H9 (cell line): ENCODE results near the gene TMEM185B. TPM values are rescaled to one million over a fixed set of nuclear protein-coding genes. Genes with fewer than 3 reads are reported as not detected.

ENCODE experiments used
- DNase-seq: peaks from one replicate; pipeline ENCODE4 v3.0.0-alpha.2; 2017
- H2AFZ ChIP-seq: one replicate; pipeline ENCODE4 v1.6.1; 2013; ENCODE audit warnings: mild to moderate bottlenecking, low read length, control low read depth, moderate library complexity
- H2AK5ac ChIP-seq: 2 replicates; pipeline ENCODE4 v1.6.1; 2013; ENCODE audit warnings: low read length, control low read depth, mixed read lengths; ENCODE audit not compliant: insufficient read length
- H2BK120ac ChIP-seq: one replicate; pipeline ENCODE4 v1.6.1; 2013; ENCODE audit warnings: low read depth, mild to moderate bottlenecking, low read length, control low read depth, inconsistent platforms; ENCODE audit not compliant: poor library complexity, severe bottlenecking
- H2BK12ac ChIP-seq: 2 replicates; pipeline ENCODE4 v1.6.1; 2013; ENCODE audit warnings: low read length, control low read depth, mixed read lengths, low read depth; ENCODE audit not compliant: insufficient read length
- H2BK15ac ChIP-seq: 2 replicates; pipeline ENCODE4 v1.6.1; 2013; ENCODE audit warnings: low read depth, low read length, control low read depth
- H2BK20ac ChIP-seq: one replicate; pipeline ENCODE4 v1.6.1; 2013; ENCODE audit warnings: low read depth, mild to moderate bottlenecking, low read length, control low read depth, inconsistent platforms; ENCODE audit not compliant: poor library complexity, severe bottlenecking
- H2BK5ac ChIP-seq: 2 replicates; pipeline ENCODE4 v1.6.1; 2013; ENCODE audit warnings: low read length, control low read depth, mixed read lengths; ENCODE audit not compliant: insufficient read length
- H3K14ac ChIP-seq: 2 replicates; pipeline ENCODE4 v1.6.1; 2013; ENCODE audit warnings: low read length, control low read depth; ENCODE audit not compliant: insufficient read depth
- H3K18ac ChIP-seq: 2 replicates; pipeline ENCODE4 v1.6.1; 2013; ENCODE audit warnings: low read depth, mild to moderate bottlenecking, mixed read lengths, low read length, control low read depth; ENCODE audit not compliant: insufficient read length
- H3K23ac ChIP-seq: 2 replicates; pipeline ENCODE4 v1.6.1; 2013; ENCODE audit warnings: low read length, control low read depth, mixed read lengths, low read depth; ENCODE audit not compliant: insufficient read length
- H3K23me2 ChIP-seq: 2 replicates; pipeline ENCODE4 v1.6.1; 2013; ENCODE audit warnings: low read depth, mild to moderate bottlenecking, mixed read lengths, low read length, control low read depth; ENCODE audit not compliant: insufficient read length, poor library complexity, severe bottlenecking
- H3K27ac ChIP-seq: 2 replicates; pipeline ENCODE4 v1.5.1; 2013; ENCODE audit warnings: low read length, control low read depth, mixed read lengths, low read depth; ENCODE audit not compliant: insufficient read length
- H3K27me3 ChIP-seq: 2 replicates; pipeline ENCODE4 v1.6.1; 2013; ENCODE audit warnings: low read length, control low read depth, inconsistent platforms; ENCODE audit not compliant: insufficient read depth
- H3K4ac ChIP-seq: 2 replicates; pipeline ENCODE4 v1.6.1; 2013; ENCODE audit warnings: low read depth, mild to moderate bottlenecking, control low read depth, inconsistent platforms, low read length, moderate library complexity
- H3K4me1 ChIP-seq: 2 replicates; pipeline ENCODE4 v1.6.1; 2013; ENCODE audit warnings: low read length, control low read depth, inconsistent platforms; ENCODE audit not compliant: insufficient read depth
- H3K4me2 ChIP-seq: 2 replicates; pipeline ENCODE4 v1.6.1; 2013; ENCODE audit warnings: low read length, control low read depth, mixed read lengths; ENCODE audit not compliant: insufficient read length, insufficient read depth
- H3K56ac ChIP-seq: 2 replicates; pipeline ENCODE4 v1.6.1; 2013; ENCODE audit warnings: low read depth, mild to moderate bottlenecking, mixed read lengths, low read length, control low read depth; ENCODE audit not compliant: insufficient read length
- H3K79me1 ChIP-seq: 2 replicates; pipeline ENCODE4 v1.6.1; 2013; ENCODE audit warnings: low read depth, mild to moderate bottlenecking, moderate library complexity, low read length, control low read depth, inconsistent platforms; ENCODE audit not compliant: insufficient read depth, poor library complexity, severe bottlenecking
- H3K79me2 ChIP-seq: 2 replicates; pipeline ENCODE4 v1.6.1; 2013; ENCODE audit warnings: low read length, control low read depth, inconsistent platforms; ENCODE audit not compliant: insufficient read depth
- H3K9ac ChIP-seq: 2 replicates; pipeline ENCODE4 v1.6.1; 2013; ENCODE audit warnings: low read length, control low read depth, mixed read lengths; ENCODE audit not compliant: insufficient read length; ENCODE audit errors: extremely low read depth
- H3K9me3 ChIP-seq: one replicate; pipeline ENCODE4 v1.6.1; 2013; ENCODE audit warnings: low read depth, low read length, inconsistent platforms; ENCODE audit not compliant: control insufficient read depth
- H3T11ph ChIP-seq: one replicate; pipeline ENCODE4 v1.6.1; 2013; ENCODE audit warnings: mild to moderate bottlenecking, low read length, control low read depth, inconsistent platforms
- H4K20me1 ChIP-seq: one replicate; pipeline ENCODE4 v1.6.1; 2013; ENCODE audit not compliant: control insufficient read depth, insufficient read length, insufficient read depth
- H4K5ac ChIP-seq: 2 replicates; pipeline ENCODE4 v1.6.1; 2013; ENCODE audit warnings: low read depth, mild to moderate bottlenecking, mixed read lengths, low read length, control low read depth; ENCODE audit not compliant: insufficient read length
- H4K8ac ChIP-seq: replicated peaks from 2 replicates; pipeline ENCODE4 v1.6.1; 2013; ENCODE audit warnings: low read length, control low read depth, mixed read lengths, low read depth; ENCODE audit not compliant: insufficient read length
- H4K91ac ChIP-seq: 2 replicates; pipeline ENCODE4 v1.6.1; 2013; ENCODE audit warnings: low read depth, mild to moderate bottlenecking, moderate library complexity, mixed read lengths, low read length, control low read depth; ENCODE audit not compliant: insufficient read length
- H3K27ac Mint-ChIP-seq, 3 experiments: 2 replicates in 2 of 3; 3 replicates in 1 of 3; pipeline ENCODE4 v1.8.0; 2020 to 2021; ENCODE audit warnings: mixed read lengths in 3 of 3, mild to moderate bottlenecking in 1 of 3, moderate library complexity in 1 of 3
- H3K27me3 Mint-ChIP-seq: 2 replicates; pipeline ENCODE4 v1.8.0; 2021; ENCODE audit warnings: low read depth, mild to moderate bottlenecking, moderate library complexity, mixed read lengths
- H3K36me3 Mint-ChIP-seq, 3 experiments: 2 replicates in 2 of 3; 3 replicates in 1 of 3; pipeline ENCODE4 v1.8.0; 2020 to 2021; ENCODE audit warnings: low read depth in 3 of 3, mixed read lengths in 3 of 3; ENCODE audit not compliant: insufficient read depth in 1 of 3
- H3K4me1 Mint-ChIP-seq, 2 experiments: 2 replicates each; pipeline ENCODE4 v1.8.0; 2020; ENCODE audit warnings: mixed read lengths in 2 of 2
- H3K4me3 Mint-ChIP-seq, 2 experiments: 2 replicates in 1 of 2; 3 replicates in 1 of 2; pipeline ENCODE4 v1.8.0; 2020 to 2021; ENCODE audit warnings: mild to moderate bottlenecking in 2 of 2, mixed read lengths in 2 of 2, moderate library complexity in 1 of 2
- H3K9me3 Mint-ChIP-seq, 2 experiments: 2 replicates in 1 of 2; 3 replicates in 1 of 2; pipeline ENCODE4 v1.8.0; 2020; ENCODE audit warnings: mild to moderate bottlenecking in 2 of 2, mixed read lengths in 2 of 2, moderate library complexity in 1 of 2
- CTCF ChIP-seq: fragments of 200-600 bp; sonication (generic); conservative IDR thresholded peaks from 3 replicates; pipeline ENCODE4 v1.8.0; 2021; ENCODE audit warnings: antibody characterized with exemption, mild to moderate bottlenecking
- WGBS: extraction: QIAGEN DNeasy Blood & Tissue Kit; methylation state at CpG from one replicate; pipeline ENCODE4 v1.1.7; 2013; ENCODE audit warnings: missing lambda C conversion rate, low lambda C conversion rate, mixed read lengths; ENCODE audit not compliant: insufficient read length; ENCODE audit errors: extremely low coverage; 5-methylcytosine and 5-hydroxymethylcytosine counted together
- total RNA-seq: library from RNA; stranded (reverse); gene quantifications from 2 replicates; pipeline ENCODE4 v1.2.1, GENCODE V29; 2021

TMEM185B gene
- total RNA-seq, 1 experiment from 2014 or later, result 29.0 TPM

DNA sequence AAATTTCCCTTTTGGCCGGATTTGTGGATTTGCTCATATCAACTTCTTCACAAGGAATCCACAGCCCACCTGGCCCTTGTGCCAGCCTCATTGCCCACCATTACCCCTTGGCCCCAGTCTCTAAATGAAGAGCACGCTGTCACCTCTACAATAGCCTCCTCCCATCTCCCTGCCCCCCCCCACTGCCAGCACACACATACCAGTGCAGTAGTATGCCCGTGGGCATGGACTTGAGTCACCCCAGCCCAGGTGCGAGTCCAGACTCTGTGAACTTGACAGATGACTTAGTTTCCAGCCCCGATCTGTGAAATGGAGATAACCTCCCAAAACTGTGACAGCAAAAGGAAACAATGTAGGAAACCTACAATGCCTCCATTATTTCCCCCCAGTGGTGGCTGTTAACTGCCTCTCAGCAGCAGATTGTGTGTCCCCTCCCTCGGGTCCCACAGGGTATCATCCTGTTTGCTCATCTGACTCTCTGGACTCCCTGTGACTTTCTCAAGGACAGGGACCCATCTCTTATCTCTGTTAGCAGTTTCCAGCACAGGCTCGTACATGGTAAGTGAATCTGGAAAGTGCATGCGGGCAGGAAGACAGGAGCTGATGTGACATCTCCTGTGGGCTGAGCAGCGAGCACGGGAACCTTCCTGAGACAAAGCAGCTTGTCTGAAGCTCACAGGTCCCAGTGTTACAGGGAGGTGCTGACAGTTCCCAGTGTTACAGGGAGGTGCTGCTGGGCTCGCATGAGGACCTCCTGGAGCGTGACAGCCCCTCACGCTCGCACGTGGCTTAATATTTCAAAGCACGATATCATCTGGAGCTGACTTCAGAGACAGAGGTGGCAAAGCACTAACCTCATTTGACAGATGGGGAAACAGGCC is 4.2 kb upstream of the TMEM185B start:
- Mint-ChIP-seq H3K27ac (no peak overlapping the region), H3K9me3 (peaks cover 2 to 3% of the 10 kb centered on the region in 2 experiments; a peak in 4 of 5 replicates), H3K4me1 (peaks cover 11 to 20% of the 10 kb centered on the region in 2 experiments), H3K36me3 (peaks cover 1 to 3% (median 1%) of the 10 kb centered on the region in 3 experiments), H3K27me3 (peaks cover 61% of the 10 kb centered on the region), H3K4me3 (no peak overlapping the region)
- no peak for TF ChIP-seq CTCF
- Histone ChIP-seq H3T11ph (no peak overlapping the region), H3K9me3 (peaks cover 2% of the 10 kb centered on the region), H2AFZ (no peak overlapping the region), H4K20me1 (peaks cover 2% of the 10 kb centered on the region), H3K79me2 (no peaks in the 10 kb centered on the region), H2BK20ac (no peak overlapping the region), H3K4ac (no peak overlapping the region), H3K4me1 (no peaks in the 10 kb centered on the region), H3K9ac (no peak overlapping the region), H3K79me1 (no peaks in the 10 kb centered on the region), H2BK12ac (no peak overlapping the region), H2AK5ac (no peak overlapping the region), H3K56ac (no peak overlapping the region), H4K91ac (no peak overlapping the region), H3K23me2 (no peaks in the 10 kb centered on the region), H3K27ac (no peak overlapping the region), H3K23ac (no peak overlapping the region), H2BK15ac (no peak overlapping the region), H3K4me2 (no peak overlapping the region), H4K5ac (no peak overlapping the region), H3K27me3 (peaks cover 6% of the 10 kb centered on the region; the same call in 1 of the 2 replicates), H2BK120ac (no peak overlapping the region), H3K18ac (no peak overlapping the region), H3K14ac (peak overlapping the region; percentile 63; the same call in 1 of the 2 replicates), H4K8ac (peak overlapping the region; percentile 62), H2BK5ac (no peak overlapping the region)
- peak; percentile 21 for DNase-seq
- WGBS, result no CpG with 5 or more reads among the region's 16 CpGs
